Endothelial cell of umbilical vein (primary cell): ENCODE data around the gene SKIC8. TPM values are rescaled to one million over a fixed set of nuclear protein-coding genes. Genes with fewer than 3 reads are reported as not detected.

ENCODE experiments used
- BruUV-seq: library from RNA; stranded (reverse); fragments of 400-500 nt; replicated peaks from 2 replicates; lab custom pipeline; 2021; lab: Mats Ljungman, UMichigan
- CTCF ChIA-PET: fragments of 300-600, 350-600 bp; sonication (Branson Sonifier 250); formaldehyde crosslinking; loops from one replicate; lab custom pipeline; 2021; ENCODE audit warnings: antibody characterized with exemption, inconsistent platforms; lab: Charles Lee
- POLR2A ChIA-PET: fragments of 300-600, 350-600 bp; sonication (Branson Sonifier 250); formaldehyde crosslinking; loops from one replicate; lab custom pipeline; 2021; ENCODE audit warnings: antibody characterized with exemption, inconsistent platforms; lab: Charles Lee
- DNase-seq: peaks from one replicate; pipeline ENCODE4 v3.0.0-alpha.2; 2011; ENCODE audit warnings: low read depth, low spot score
- FAIRE-seq: peaks from 2 replicates; lab custom pipeline; 2011; peaks lifted over from hg19 to GRCh38; lab: Jason Lieb, UNC
- H2AFZ ChIP-seq: 2 replicates; pipeline ENCODE4 v1.6.0; 2012; ENCODE audit warnings: low read depth, low read length, control low read depth, inconsistent platforms
- H3K27ac ChIP-seq: 2 replicates; pipeline ENCODE4 v1.5.1; 2011; ENCODE audit warnings: low read depth, mild to moderate bottlenecking, control low read depth, low read length, moderate library complexity; ENCODE audit not compliant: insufficient read depth
- H3K27me3 ChIP-seq, 2 experiments: 2 replicates each; pipeline versions ENCODE4 v1.6.0 to v1.6.1; 2011; ENCODE audit warnings: low read length in 2 of 2, mixed read lengths in 1 of 2; ENCODE audit not compliant: control insufficient read depth in 2 of 2, insufficient read depth in 2 of 2
- H3K36me3 ChIP-seq, 2 experiments: 2 replicates in 1 of 2; 3 replicates in 1 of 2; pipeline ENCODE4 v1.5.1; 2011; ENCODE audit warnings: low read length in 2 of 2, mild to moderate bottlenecking in 1 of 2, moderate library complexity in 1 of 2; ENCODE audit not compliant: control insufficient read depth in 2 of 2, insufficient read depth in 2 of 2; ENCODE audit errors: extremely low read depth in 1 of 2
- H3K4me1 ChIP-seq: 3 replicates; pipeline ENCODE4 v1.5.1; 2011; ENCODE audit warnings: mild to moderate bottlenecking, low read length; ENCODE audit not compliant: control insufficient read depth, insufficient read depth; ENCODE audit errors: extremely low read depth
- H3K4me2 ChIP-seq: 2 replicates; pipeline ENCODE4 v1.6.1; 2011; ENCODE audit warnings: low read length, control low read depth, mixed read lengths; ENCODE audit not compliant: insufficient read depth
- H3K4me3 ChIP-seq, 3 experiments: fragments of 200-600 bp in 1 of 3; sonication (generic), shearing (Covaris generic) in 1 of 3; replicated peaks in 1 of 3; 2 replicates each; pipeline ENCODE4 v1.5.1; 2011 to 2016; ENCODE audit warnings: control low read depth in 3 of 3, low read length in 3 of 3, mild to moderate bottlenecking in 2 of 3, inconsistent platforms in 1 of 3, low read depth in 1 of 3, moderate library complexity in 1 of 3; ENCODE audit not compliant: insufficient read depth in 1 of 3
- H3K79me2 ChIP-seq: 2 replicates; pipeline ENCODE4 v1.6.0; 2012; ENCODE audit warnings: low read length, inconsistent platforms; ENCODE audit not compliant: control insufficient read depth, insufficient read depth
- H3K9ac ChIP-seq: replicated peaks from 2 replicates; pipeline ENCODE3; 2011; ENCODE audit warnings: low read length, control low read depth; ENCODE audit not compliant: insufficient read depth; ENCODE audit errors: extremely low read depth
- H3K9me1 ChIP-seq: replicated peaks from 3 replicates; pipeline ENCODE4 v1.6.0; 2011; ENCODE audit warnings: mild to moderate bottlenecking, low read length; ENCODE audit not compliant: control insufficient read depth, insufficient read depth; ENCODE audit errors: extremely low read depth
- H3K9me3 ChIP-seq: replicated peaks from 2 replicates; pipeline ENCODE4 v1.5.1; 2012; ENCODE audit warnings: low read length, inconsistent platforms; ENCODE audit not compliant: control insufficient read depth, insufficient read depth
- H4K20me1 ChIP-seq: replicated peaks from 2 replicates; pipeline ENCODE3; 2011; ENCODE audit warnings: mild to moderate bottlenecking, low read length; ENCODE audit not compliant: control insufficient read depth, insufficient read depth; ENCODE audit errors: extremely low read depth
- CTCF ChIP-seq, 2 donors: IDR thresholded peaks; 1 replicate in 1 of 2; 2 replicates in 1 of 2; pipeline ENCODE4 v1.5.1; 2011; ENCODE audit warnings: low read length in 2 of 2, mild to moderate bottlenecking in 2 of 2, moderate library complexity in 2 of 2, control low read depth in 1 of 2, inconsistent platforms in 1 of 2, low read depth in 1 of 2; ENCODE audit not compliant: insufficient read depth in 1 of 2; ENCODE audit errors: extremely low read depth in 1 of 2
- EZH2 ChIP-seq: IDR thresholded peaks from 2 replicates; pipeline ENCODE4 v1.6.1; 2012; ENCODE audit warnings: borderline replicate concordance, low read depth, mild to moderate bottlenecking, moderate library complexity, low read length, inconsistent platforms; ENCODE audit not compliant: severe bottlenecking
- FOS ChIP-seq: IDR thresholded peaks from 2 replicates; pipeline ENCODE4 v1.6.1; 2011; ENCODE audit warnings: mild to moderate bottlenecking, low read length, moderate library complexity, borderline replicate concordance; ENCODE audit not compliant: insufficient read depth
- GATA2 ChIP-seq: IDR thresholded peaks from 2 replicates; pipeline ENCODE4 v1.7.0; 2011; ENCODE audit warnings: low read depth, mild to moderate bottlenecking, moderate library complexity, mixed read lengths, low read length; ENCODE audit not compliant: insufficient read length, insufficient read depth
- JUN ChIP-seq: IDR thresholded peaks from 2 replicates; pipeline ENCODE4 v1.6.1; 2011; ENCODE audit warnings: borderline replicate concordance, low read depth; ENCODE audit not compliant: insufficient read length, insufficient read depth
- MAX ChIP-seq: IDR thresholded peaks from 2 replicates; pipeline ENCODE4 v1.6.1; 2011; ENCODE audit not compliant: insufficient read depth, insufficient read length
- MYC ChIP-seq: IDR thresholded peaks from one replicate; pipeline ENCODE4 v1.6.1; 2011; ENCODE audit warnings: mild to moderate bottlenecking, low read depth, low read length
- POLR2A ChIP-seq: IDR thresholded peaks from 2 replicates; pipeline ENCODE4 v1.6.1; 2012; ENCODE audit warnings: low read depth, mild to moderate bottlenecking, control low read depth, low read length
- POLR2AphosphoS5 ChIP-seq: IDR thresholded peaks from 2 replicates; pipeline ENCODE4 v1.6.1; 2012; ENCODE audit warnings: low read depth, mild to moderate bottlenecking, control low read depth, low read length, moderate library complexity; ENCODE audit not compliant: insufficient read depth
- dilution Hi-C: fragments of 300-500 bp; cut with MboI; formaldehyde crosslinking; loops from one replicate; pipeline ENCODE4 v1.15.0; 2019; ENCODE audit warnings: low sequenced_read_pairs; ENCODE audit not compliant: extremely low pct_ligation_motif_present
- intact Hi-C: fragments of 100-400 bp; cut with micrococcal nuclease; formaldehyde crosslinking; loops from one replicate; pipeline ENCODE4 v1.10.0; 2022
- polyA plus RNA-seq, 4 experiments: library from polyadenylated mRNA; depleted of rRNA in 3 of 4; stranded (reverse) in 3 of 4; unstranded in 1 of 4; fragments of >200 nt; gene quantifications; 2 replicates each; pipeline versions ENCODE4 v1.2.1 to v1.2.3, GENCODE V29; 2011 to 2012; ENCODE audit warnings: missing spikeins in 1 of 4
- total RNA-seq: library from RNA; stranded (reverse); gene quantifications from 2 replicates; pipeline ENCODE4 v1.2.3, GENCODE V29; 2021

Gene SKIC8
- total and polyA plus RNA-seq, 2 donors (not counting 3 experiments of a cell fraction or from before 2014, with no cell fraction given), result 49.7 to 95.0 TPM

- intact Hi-C loops, result no loop called here
- peaks cover 16% of the 10 kb centered on the region for H3K4me1 ChIP-seq
- FAIRE-seq (no peak), DNase-seq (no peak)
- H2AFZ ChIP-seq, result no peak overlapping the region
- H3K27me3 ChIP-seq, result no peaks in the 10 kb centered on the region
- no TSS peak for BruUV-seq
- no peaks in the 10 kb centered on the region for H3K9me3 ChIP-seq
- ChIA-PET POLR2A (no interaction called here), CTCF (no interaction called here)
- no peaks in the 10 kb centered on the region for H3K79me2 ChIP-seq
- TF ChIP-seq MAX, result no peak
- TF ChIP-seq POLR2A, result no peak
- TF ChIP-seq EZH2, result no peak
- no peak for TF ChIP-seq MYC
- TF ChIP-seq CTCF (IDR thresholded peaks at IDR 0.05; ENCODE audit: extremely low read depth in 1 of 2, insufficient read depth in 1 of 2, low read depth in 1 of 2, low read length in 2 of 2), result no peak
- no peak for TF ChIP-seq GATA2
- TF ChIP-seq JUN, result no peak
- TF ChIP-seq FOS, result no peak
- no peak for TF ChIP-seq POLR2AphosphoS5
- H4K20me1 ChIP-seq, result no peaks in the 10 kb centered on the region
- no peak overlapping the region for H3K9ac ChIP-seq
- no peak overlapping the region for H3K4me3 ChIP-seq
- no peaks in the 10 kb centered on the region for H3K36me3 ChIP-seq
- dilution Hi-C loops, result no loop called here
- no peaks in the 10 kb centered on the region for H3K9me1 ChIP-seq
- no peak overlapping the region for H3K4me2 ChIP-seq
- no peak overlapping the region for H3K27ac ChIP-seq
These were observed 20.8 kb upstream of the SKIC8 start for GRCh38 chr15:78320183-78320582.
